OCI-LY7 (cell line): ENCODE data around the gene MGRN1. TPM values are rescaled to one million over a fixed set of nuclear protein-coding genes. Genes with fewer than 3 reads are reported as not detected.

Experiments used
- BruUV-seq: library from RNA; stranded (reverse); fragments of 400-500 nt; replicated peaks from 2 replicates; lab custom pipeline; 2021; lab: Mats Ljungman, UMichigan
- CTCF ChIA-PET: fragments of 300-600 bp; sonication (Branson Sonifier 250); formaldehyde crosslinking; loops from one replicate; lab custom pipeline; 2022; ENCODE audit warnings: antibody characterized with exemption; ENCODE audit not compliant: unreplicated experiment; lab: Charles Lee
- POLR2A ChIA-PET: fragments of 300-600 bp; sonication (Branson Sonifier 250); formaldehyde crosslinking; loops from one replicate; lab custom pipeline; 2022; ENCODE audit warnings: antibody characterized with exemption; lab: Charles Lee
- DNase-seq: peaks from one replicate; pipeline ENCODE4 v3.0.0-alpha.2; 2015; ENCODE audit warnings: low spot score
- H2AFZ ChIP-seq: fragments of 200-600 bp; sonication (generic), shearing (Covaris generic); 2 replicates; pipeline ENCODE4 v1.6.1; 2014; ENCODE audit warnings: mild to moderate bottlenecking, antibody characterized with exemption, low read length, moderate library complexity
- H3K27ac ChIP-seq: fragments of 200-600 bp; sonication (generic); 2 replicates; pipeline ENCODE4 v1.5.1; 2014; ENCODE audit warnings: mixed run types, low read depth, mild to moderate bottlenecking, moderate library complexity, low read length, inconsistent platforms; ENCODE audit not compliant: poor library complexity, severe bottlenecking
- H3K36me3 ChIP-seq: fragments of 200-600 bp; sonication (generic); 2 replicates; pipeline ENCODE4 v1.6.1; 2014; ENCODE audit warnings: mild to moderate bottlenecking, antibody characterized with exemption, low read length, moderate library complexity, mixed read lengths; ENCODE audit not compliant: insufficient read depth
- H3K4me1 ChIP-seq: fragments of 200-600 bp; sonication (generic); 2 replicates; pipeline ENCODE4 v1.5.1; 2014; ENCODE audit warnings: mild to moderate bottlenecking, low read length; ENCODE audit not compliant: insufficient read depth, poor library complexity, severe bottlenecking
- H3K4me2 ChIP-seq: fragments of 200-600 bp; sonication (generic); 2 replicates; pipeline ENCODE4 v1.6.1; 2014; ENCODE audit warnings: mild to moderate bottlenecking, low read length
- H3K4me3 ChIP-seq: fragments of 200-600 bp; sonication (generic); 2 replicates; pipeline ENCODE4 v1.5.1; 2014; ENCODE audit warnings: mild to moderate bottlenecking, low read depth, low read length; ENCODE audit not compliant: poor library complexity, severe bottlenecking
- H3K79me2 ChIP-seq: fragments of 200-600 bp; sonication (generic); 2 replicates; pipeline ENCODE4 v1.6.1; 2016; ENCODE audit warnings: low read depth, mild to moderate bottlenecking, low read length, moderate library complexity, mixed read lengths; ENCODE audit not compliant: insufficient read depth
- H3K9me2 ChIP-seq: fragments of 200-600 bp; sonication (generic); 2 replicates; pipeline ENCODE4 v1.6.1; 2016; ENCODE audit warnings: mild to moderate bottlenecking, low read length, mixed read lengths; ENCODE audit not compliant: insufficient read depth
- H3K9me3 ChIP-seq: fragments of 200-600 bp; sonication (generic); 2 replicates; pipeline ENCODE4 v1.6.1; 2014; ENCODE audit warnings: mild to moderate bottlenecking, mixed run types, low read length, mixed read lengths
- H4K20me1 ChIP-seq: fragments of 200-600 bp; sonication (generic); 2 replicates; pipeline ENCODE4 v1.6.1; 2014; ENCODE audit warnings: mild to moderate bottlenecking, antibody characterized with exemption, low read length, moderate library complexity, mixed read lengths; ENCODE audit not compliant: insufficient read depth
- CTCF ChIP-seq: fragments of 200-600 bp; sonication (generic); conservative IDR thresholded peaks from 2 replicates; pipeline ENCODE4 v1.5.1; 2014; ENCODE audit warnings: mild to moderate bottlenecking, antibody characterized with exemption, low read length, moderate library complexity, mixed read lengths
- EZH2phosphoT487 ChIP-seq: fragments of 200-600 bp; sonication (generic); IDR thresholded peaks from 2 replicates; pipeline ENCODE4 v1.6.1; 2018; ENCODE audit warnings: low read depth, borderline replicate concordance, mild to moderate bottlenecking, mixed run types, antibody characterized with exemption, low read length, moderate library complexity, mixed read lengths
- intact Hi-C: fragments of 100-400 bp; cut with micrococcal nuclease; formaldehyde crosslinking; loops from one replicate; pipeline ENCODE4 v1.10.0; 2022; ENCODE audit not compliant: unreplicated experiment
- total RNA-seq, 2 experiments: library from RNA; depleted of rRNA in 1 of 2; stranded (reverse); fragments of >200 nt in 1 of 2; shearing (Covaris generic) in 1 of 2; gene quantifications; 2 replicates each; pipeline ENCODE4 v1.2.3, GENCODE V29; 2014 to 2022

MGRN1 gene
- total RNA-seq, 2 experiments from 2014 or later, result 14.1 to 43.1 TPM

GRCh38 chr16:4680673-4681470 is 56.2 kb downstream of the MGRN1 start:
- Histone ChIP-seq H3K4me2 (no peak overlapping the region), H3K9me3 (no peaks in the 10 kb centered on the region), H3K9me2 (no peaks in the 10 kb centered on the region), H3K36me3 (no peaks in the 10 kb centered on the region), H3K4me1 (no peaks in the 10 kb centered on the region), H3K27ac (no peak overlapping the region), H3K4me3 (no peak overlapping the region), H4K20me1 (no peaks in the 10 kb centered on the region), H2AFZ (no peak overlapping the region), H3K79me2 (no peaks in the 10 kb centered on the region)
- intact Hi-C loops, result no loop called here
- CTCF ChIA-PET, result no interaction called here
- DNase-seq, result no peak
- no TSS peak for BruUV-seq
- POLR2A ChIA-PET, result no interaction called here
- no peak for TF ChIP-seq EZH2phosphoT487
- TF ChIP-seq CTCF, result no peak

- H3K9me2 ChIP-seq, result no peaks in the 10 kb centered on the region
- H2AFZ ChIP-seq, result no peak overlapping the region
- H3K79me2 ChIP-seq, result no peaks in the 10 kb centered on the region
- intact Hi-C loops, result no loop called here
- no peak overlapping the region for H3K4me3 ChIP-seq
- H3K9me3 ChIP-seq, result no peaks in the 10 kb centered on the region
- ChIA-PET POLR2A (no interaction called here), CTCF (no interaction called here)
- no peak overlapping the region for H3K27ac ChIP-seq
- H4K20me1 ChIP-seq, result no peaks in the 10 kb centered on the region
- H3K36me3 ChIP-seq, result no peaks in the 10 kb centered on the region
- TF ChIP-seq CTCF, result no peak
- TF ChIP-seq EZH2phosphoT487, result no peak
- no peaks in the 10 kb centered on the region for H3K4me1 ChIP-seq
- no TSS peak for BruUV-seq
- no peak for DNase-seq
- H3K4me2 ChIP-seq, result no peak overlapping the region
Observed at GRCh38 chr16:4681471-4682083, 57.0 kb downstream of the MGRN1 start.

GRCh38 chr16:4682084-4682591 is 57.5 kb downstream of the MGRN1 start:
- no peaks in the 10 kb centered on the region for H3K79me2 ChIP-seq
- no peak for DNase-seq
- no TSS peak for BruUV-seq
- no peak for TF ChIP-seq CTCF
- TF ChIP-seq EZH2phosphoT487, result no peak
- no peaks in the 10 kb centered on the region for H4K20me1 ChIP-seq
- H3K4me1 ChIP-seq, result no peaks in the 10 kb centered on the region
- CTCF ChIA-PET, result no interaction called here
- intact Hi-C loops, result no loop called here
- H2AFZ ChIP-seq, result no peak overlapping the region
- no peak overlapping the region for H3K27ac ChIP-seq
- POLR2A ChIA-PET, result no interaction called here
- H3K9me3 ChIP-seq, result no peaks in the 10 kb centered on the region
- no peak overlapping the region for H3K4me3 ChIP-seq
- H3K4me2 ChIP-seq, result no peak overlapping the region
- no peaks in the 10 kb centered on the region for H3K36me3 ChIP-seq
- no peaks in the 10 kb centered on the region for H3K9me2 ChIP-seq
